ENCODE measurements around the gene IFI30. TPM values are rescaled to one million over a fixed set of nuclear protein-coding genes. Genes with fewer than 3 reads are reported as not detected.
A peak's percentile ranks its signal among the peaks of the same experiment; 100 is the strongest.

The IFI30 gene
- total and polyA plus RNA-seq, 2 experiments from 2014 or later, result 0.86 to 10.3 TPM

DNA sequence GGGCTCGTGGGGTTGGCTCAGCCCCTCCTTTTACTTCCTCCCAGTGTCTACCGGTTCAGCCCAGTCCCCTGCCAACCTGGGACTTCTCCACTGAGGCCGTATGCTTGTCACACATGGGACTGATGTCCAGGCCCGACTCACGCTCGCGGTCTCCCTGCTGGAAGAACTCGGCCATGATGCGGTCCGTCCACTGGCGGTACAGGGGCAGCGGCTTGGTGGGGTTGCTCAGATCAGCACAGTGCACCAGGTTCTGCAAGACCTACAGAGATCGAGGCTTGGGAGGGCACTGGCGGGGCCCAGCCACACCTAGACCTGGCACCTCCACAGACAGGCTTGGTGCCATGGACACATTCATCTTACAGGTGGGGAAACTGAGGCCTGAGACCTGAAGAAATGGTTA, 38.1 kb downstream of the IFI30 start:
- H3K36me3 ChIP-seq (ENCODE audit: low read depth), result no peaks in the 10 kb centered on the region
- H3K4me1 ChIP-seq (ENCODE audit: insufficient read depth), result peaks cover 16% of the 10 kb centered on the region
- no peak overlapping the region for H3K4me2 ChIP-seq (ENCODE audit: unreplicated experiment)
- H3K27me3 ChIP-seq (replicated peaks; ENCODE audit: insufficient read depth), result no peaks in the 10 kb centered on the region
- no peak for DNase-seq
- H3K27ac ChIP-seq, result no peak overlapping the region
- H3K79me2 ChIP-seq (ENCODE audit: insufficient read depth), result no peaks in the 10 kb centered on the region
- no peak overlapping the region for H2AFZ ChIP-seq
- H3K9me2 ChIP-seq (ENCODE audit: insufficient read depth), result no peaks in the 10 kb centered on the region
- H3K9me3 ChIP-seq (ENCODE audit: low read depth), result no peaks in the 10 kb centered on the region
- in situ Hi-C loops (cut with MboI), result no loop called here
- H3F3A ChIP-seq (ENCODE audit: insufficient read depth), result peaks cover 16% of the 10 kb centered on the region
- no peak overlapping the region for H3K9ac ChIP-seq
- 79 to 80% methylated on average over 14 of the region's 14 CpGs for WGBS, 2 experiments (ENCODE audit: low coverage in 1 of 2, low lambda C conversion rate in 2 of 2, missing lambda C conversion rate in 2 of 2)
- TF ChIP-seq EZH2 (IDR thresholded peaks at IDR 0.05; ENCODE audit: insufficient read depth, poor library complexity, severe bottlenecking) (no peak), EZH2phosphoT487 (IDR thresholded peaks at IDR 0.05; ENCODE audit: insufficient read depth, low read depth) (no peak)
- no peaks in the 10 kb centered on the region for H4K20me1 ChIP-seq (ENCODE audit: insufficient read depth)
- H3K4me3 ChIP-seq, result no peak overlapping the region

- Histone ChIP-seq H3K27me3 (replicated peaks; ENCODE audit: insufficient read depth) (no peaks in the 10 kb centered on the region), H3K36me3 (ENCODE audit: low read depth) (no peaks in the 10 kb centered on the region), H3K9me2 (ENCODE audit: insufficient read depth) (no peaks in the 10 kb centered on the region), H3K9ac (no peak overlapping the region), H4K20me1 (ENCODE audit: insufficient read depth) (no peaks in the 10 kb centered on the region), H2AFZ (peak overlapping the region; percentile 34; the same call in 1 of the 2 replicates), H3K27ac (peak overlapping the region; percentile 18; the same call in 1 of the 2 replicates), H3K4me1 (ENCODE audit: insufficient read depth) (peaks cover 8% of the 10 kb centered on the region), H3K4me3 (no peak overlapping the region), H3K4me2 (ENCODE audit: unreplicated experiment) (no peak overlapping the region), H3K79me2 (ENCODE audit: insufficient read depth) (no peaks in the 10 kb centered on the region), H3K9me3 (ENCODE audit: low read depth) (no peaks in the 10 kb centered on the region), H3F3A (ENCODE audit: insufficient read depth) (peaks cover 11% of the 10 kb centered on the region)
- no peak for TF ChIP-seq EZH2 (IDR thresholded peaks at IDR 0.05; ENCODE audit: insufficient read depth, poor library complexity, severe bottlenecking)
- DNase-seq, result peak; percentile 86
- WGBS, 2 experiments (ENCODE audit: low coverage in 1 of 2, low lambda C conversion rate in 2 of 2, missing lambda C conversion rate in 2 of 2), result 37 to 43% methylated on average over 7 of the region's 7 CpGs
- in situ Hi-C loops (cut with MboI), result no loop called here
Measured at GRCh38 chr19:18214779-18215433, 41.3 kb downstream of the IFI30 start.

DNA sequence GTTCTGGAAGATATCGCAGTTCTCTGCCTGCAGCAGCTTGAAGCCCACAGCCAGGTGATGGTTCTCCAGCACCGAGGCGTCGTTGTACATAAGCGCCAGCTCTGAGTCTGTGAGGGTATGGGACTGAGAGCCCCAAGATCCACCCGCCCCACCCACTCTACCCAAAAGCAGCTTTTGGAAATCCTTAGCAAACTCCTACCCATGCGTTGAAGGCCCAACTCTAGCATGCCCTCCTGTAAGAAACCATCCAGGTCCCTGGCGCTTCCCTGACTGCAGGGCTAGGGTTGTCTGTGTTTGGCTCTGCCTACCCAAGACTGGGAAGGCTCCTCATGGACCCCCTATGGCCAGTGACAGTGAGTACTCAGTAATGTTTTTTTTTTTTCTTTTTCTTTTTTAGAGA, 43.2 kb downstream of the IFI30 start:
- H3K27me3 ChIP-seq (replicated peaks; ENCODE audit: insufficient read depth), result no peaks in the 10 kb centered on the region
- H3K9me2 ChIP-seq (ENCODE audit: insufficient read depth), result no peaks in the 10 kb centered on the region
- H4K20me1 ChIP-seq (ENCODE audit: insufficient read depth), result no peaks in the 10 kb centered on the region
- no peaks in the 10 kb centered on the region for H3K9me3 ChIP-seq (ENCODE audit: low read depth)
- no peaks in the 10 kb centered on the region for H3K79me2 ChIP-seq (ENCODE audit: insufficient read depth)
- no peaks in the 10 kb centered on the region for H3K36me3 ChIP-seq (ENCODE audit: low read depth)
- no peak overlapping the region for H2AFZ ChIP-seq
- DNase-seq, result no peak
- H3K9ac ChIP-seq, result no peak overlapping the region
- H3K4me3 ChIP-seq, result no peak overlapping the region
- peaks cover 5% of the 10 kb centered on the region for H3K4me1 ChIP-seq (ENCODE audit: insufficient read depth)
- no peak for TF ChIP-seq EZH2 (IDR thresholded peaks at IDR 0.05; ENCODE audit: insufficient read depth, poor library complexity, severe bottlenecking)
- TF ChIP-seq EZH2phosphoT487 (IDR thresholded peaks at IDR 0.05; ENCODE audit: insufficient read depth, low read depth), result no peak
- no peak overlapping the region for H3K4me2 ChIP-seq (ENCODE audit: unreplicated experiment)
- 90 to 93% methylated on average over 8 of the region's 8 CpGs for WGBS, 2 experiments (ENCODE audit: low coverage in 1 of 2, low lambda C conversion rate in 2 of 2, missing lambda C conversion rate in 2 of 2)
- peaks cover 11% of the 10 kb centered on the region for H3F3A ChIP-seq (ENCODE audit: insufficient read depth)
- in situ Hi-C loops (cut with MboI), result no loop called here
- H3K27ac ChIP-seq, result no peak overlapping the region

GRCh38 chr19:18218159-18218558, 44.5 kb downstream of the IFI30 start:
- Histone ChIP-seq H2AFZ (no peak overlapping the region), H4K20me1 (ENCODE audit: insufficient read depth) (no peaks in the 10 kb centered on the region), H3K9me3 (ENCODE audit: low read depth) (no peaks in the 10 kb centered on the region), H3K4me3 (no peak overlapping the region), H3K27ac (no peak overlapping the region), H3K79me2 (ENCODE audit: insufficient read depth) (no peaks in the 10 kb centered on the region), H3K9ac (no peak overlapping the region), H3K27me3 (replicated peaks; ENCODE audit: insufficient read depth) (no peaks in the 10 kb centered on the region), H3K4me1 (ENCODE audit: insufficient read depth) (peaks cover 5% of the 10 kb centered on the region), H3K36me3 (ENCODE audit: low read depth) (no peaks in the 10 kb centered on the region), H3K4me2 (ENCODE audit: unreplicated experiment) (no peak overlapping the region), H3F3A (ENCODE audit: insufficient read depth) (peaks cover 11% of the 10 kb centered on the region), H3K9me2 (ENCODE audit: insufficient read depth) (no peaks in the 10 kb centered on the region)
- TF ChIP-seq EZH2phosphoT487 (IDR thresholded peaks at IDR 0.05; ENCODE audit: insufficient read depth, low read depth), result no peak
- TF ChIP-seq EZH2 (IDR thresholded peaks at IDR 0.05; ENCODE audit: insufficient read depth, poor library complexity, severe bottlenecking), result no peak
- DNase-seq, result no peak
- 82 to 86% methylated on average over 16 to 17 of the region's 17 CpGs for WGBS, 2 experiments (ENCODE audit: low coverage in 1 of 2, low lambda C conversion rate in 2 of 2, missing lambda C conversion rate in 2 of 2)
- in situ Hi-C loops (cut with MboI), result no loop called here
